ENCODE data around the gene NRP1. TPM values are rescaled to one million over a fixed set of nuclear protein-coding genes. Genes with fewer than 3 reads are reported as not detected.

The NRP1 gene
- total RNA-seq, 2 donors from 2014 or later, result 110 to 121 TPM

DNA sequence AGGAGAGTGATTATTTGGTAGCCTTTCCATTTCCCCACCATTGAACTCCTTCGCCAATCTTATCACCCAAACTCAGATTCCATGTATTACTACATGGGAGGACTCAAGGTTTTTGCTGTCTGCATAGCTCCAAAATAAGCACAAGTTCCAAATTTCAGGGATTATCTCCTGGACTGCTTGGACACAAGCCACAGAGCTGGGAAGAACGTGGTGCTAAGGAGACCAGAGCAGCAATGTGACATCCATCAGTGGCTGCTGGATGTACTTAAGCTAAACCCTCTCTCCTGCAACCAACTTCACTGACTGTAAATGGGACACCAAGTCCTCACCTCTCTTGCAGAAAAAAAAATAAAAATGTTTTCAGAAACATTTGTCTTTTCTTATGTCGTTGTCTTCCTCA lies 56.3 kb downstream of the NRP1 start:
- DNase-seq (no peak), ATAC-seq (peak in 1 of 2 donors; percentile 16)
- intact Hi-C loops (cut with DNase I), result no loop called here

DNA sequence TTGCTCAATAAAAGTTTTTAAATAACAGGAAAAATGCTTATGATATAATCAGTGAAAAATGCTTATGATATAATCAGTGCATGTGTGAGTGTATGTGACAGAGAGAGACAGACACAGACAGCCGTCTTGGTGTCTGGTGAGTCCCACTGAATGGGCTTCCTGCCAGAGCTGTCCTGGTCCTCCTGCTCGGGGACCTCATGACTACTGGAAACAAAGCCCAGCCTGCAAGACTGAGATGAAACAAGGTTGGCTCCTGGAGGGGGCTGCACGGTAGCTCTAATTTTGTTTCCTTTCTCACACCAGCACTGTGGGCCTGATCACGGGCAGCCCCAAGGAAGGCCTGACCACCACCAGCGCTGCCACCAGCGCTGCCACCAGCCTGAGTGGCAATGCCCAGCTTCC lies 57.3 kb downstream of the NRP1 start:
- ATAC-seq (peak; percentile 23 to 72), DNase-seq (peak; percentile 82)
- intact Hi-C loops (cut with DNase I), result loop anchor here in 1 of 2 donors (2.0 kb wide), 1 partner anchor 48 kb away; no protein-coding TSS in a partner anchor

DNA sequence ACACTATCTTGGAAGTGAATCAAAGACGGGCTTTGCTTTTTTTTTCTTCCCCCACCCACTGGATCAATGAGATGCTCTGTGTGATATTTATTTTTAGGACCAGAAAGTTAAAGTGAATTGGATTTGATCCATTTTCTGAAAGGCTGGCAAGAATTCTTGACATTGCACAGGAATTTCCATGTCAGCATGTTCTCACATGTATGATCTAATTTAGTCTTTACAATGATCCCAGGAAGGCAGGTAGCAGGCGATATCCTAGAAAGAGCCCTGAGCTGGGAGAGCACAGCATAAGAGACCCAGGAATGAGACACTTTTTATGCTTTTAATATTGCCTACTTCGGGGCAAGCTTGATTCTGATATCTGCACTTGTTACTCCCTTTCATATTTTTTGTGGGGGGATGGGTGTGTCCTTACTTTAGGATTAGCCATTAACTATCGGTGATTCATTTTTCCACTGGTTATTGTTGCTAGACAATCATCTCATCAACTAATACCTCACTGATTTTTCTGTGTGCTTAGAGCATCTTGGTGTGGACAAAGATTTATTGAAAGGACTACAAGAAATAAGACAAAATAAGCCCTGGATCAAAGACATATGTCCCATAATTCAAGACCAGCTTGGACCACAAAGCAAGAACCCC lies 58.1 kb downstream of the NRP1 start:
- DNase-seq, result no peak
- ATAC-seq, result no peak
- intact Hi-C loops (cut with DNase I), result loop anchor here in 1 of 2 donors (2.0 kb wide), 1 partner anchor 48 kb away; no protein-coding TSS in a partner anchor

DNA sequence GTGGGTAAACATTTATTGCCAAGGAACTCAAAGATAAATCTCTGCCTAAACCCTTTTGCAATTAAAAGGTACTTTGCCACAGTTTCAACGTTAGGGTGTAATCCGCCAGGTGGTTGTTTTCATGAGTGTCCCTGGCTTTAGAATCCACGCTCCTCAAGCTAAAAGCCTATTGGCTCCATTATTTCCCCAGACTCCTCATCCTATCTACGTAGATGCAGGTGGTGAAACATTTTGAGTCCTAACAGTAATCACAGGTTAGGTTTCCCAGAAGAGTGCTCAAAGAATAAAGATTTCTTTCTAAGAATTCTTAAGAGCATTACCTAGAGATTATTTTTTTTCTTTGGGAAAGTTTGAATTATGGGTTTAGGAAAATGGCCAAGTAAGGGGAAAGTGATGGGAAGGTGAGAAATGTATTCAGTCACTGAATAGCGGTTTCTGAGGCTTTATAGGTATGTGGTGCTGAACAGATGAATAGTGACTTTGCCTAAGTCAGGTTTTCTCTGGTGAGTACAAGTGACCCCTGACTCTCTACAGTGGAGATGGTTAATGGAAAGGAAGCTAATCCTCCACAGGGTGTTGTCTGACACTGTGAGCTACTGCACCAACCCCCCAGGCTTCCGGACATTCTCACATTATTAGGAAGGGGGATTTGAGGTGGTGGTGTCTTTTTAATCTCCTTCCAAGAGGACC lies 60.2 kb downstream of the NRP1 start:
- DNase-seq (no peak), ATAC-seq (no peak)
- intact Hi-C loops (cut with DNase I), result no loop called here

DNA sequence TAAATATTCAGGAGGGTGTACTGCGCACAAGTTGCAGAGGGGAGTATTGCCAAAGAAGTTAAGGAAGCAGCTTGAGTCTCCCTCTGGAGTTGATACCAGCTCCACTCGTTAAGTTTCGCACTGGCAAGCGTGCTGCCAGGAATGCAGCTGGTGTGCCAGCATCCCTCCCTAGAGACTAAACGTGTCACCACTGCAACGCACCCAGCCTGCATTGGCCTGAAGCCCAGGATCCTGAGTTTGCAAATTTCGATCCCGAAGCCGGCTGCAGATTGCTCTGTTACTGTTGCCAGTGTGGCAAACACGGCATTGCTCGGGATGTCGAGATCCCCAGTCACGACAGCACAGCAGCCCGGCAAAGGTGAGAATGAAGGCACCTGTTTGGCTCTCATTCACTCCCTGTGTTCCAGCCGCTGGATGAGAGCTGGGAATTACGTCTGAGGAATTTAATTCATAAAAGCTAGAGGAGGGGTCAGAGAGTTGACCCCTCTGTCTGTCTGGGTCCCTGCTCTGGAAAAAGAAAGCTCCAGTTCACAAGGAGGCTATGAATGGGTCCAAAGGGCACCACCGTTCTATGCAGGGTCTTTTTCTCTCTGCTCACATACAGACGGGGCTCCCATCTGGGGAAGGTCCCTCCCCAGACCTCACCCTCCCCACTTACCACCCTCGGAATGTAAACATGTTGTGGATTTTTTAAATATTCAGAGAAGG lies 61.0 kb downstream of the NRP1 start:
- ATAC-seq, result peak; percentile 93 to 96
- intact Hi-C loops (cut with DNase I), result no loop called here
- peak; percentile 88 for DNase-seq

DNA sequence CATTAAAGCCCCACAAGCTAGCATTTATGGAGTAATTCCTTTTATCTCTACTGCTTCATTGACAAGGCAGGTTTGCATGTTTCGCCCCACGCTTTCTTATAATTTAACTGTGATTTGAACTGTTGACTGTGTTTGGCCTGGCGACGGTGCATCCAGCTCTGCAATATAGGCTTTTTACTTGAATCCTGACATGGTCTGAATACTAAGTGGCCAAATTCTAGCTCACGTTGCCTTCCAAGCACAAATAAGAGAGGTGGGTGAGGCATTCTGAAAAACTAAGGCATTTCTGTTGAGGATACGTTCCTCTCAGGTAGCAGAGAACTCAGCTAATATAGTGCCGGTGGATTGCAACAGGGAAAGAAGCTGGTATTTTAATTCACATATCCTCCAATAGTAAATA lies 61.8 kb downstream of the NRP1 start:
- intact Hi-C loops (cut with DNase I), result no loop called here
- DNase-seq, result no peak
- ATAC-seq, result peak in 1 of 2 donors; percentile 3

DNA sequence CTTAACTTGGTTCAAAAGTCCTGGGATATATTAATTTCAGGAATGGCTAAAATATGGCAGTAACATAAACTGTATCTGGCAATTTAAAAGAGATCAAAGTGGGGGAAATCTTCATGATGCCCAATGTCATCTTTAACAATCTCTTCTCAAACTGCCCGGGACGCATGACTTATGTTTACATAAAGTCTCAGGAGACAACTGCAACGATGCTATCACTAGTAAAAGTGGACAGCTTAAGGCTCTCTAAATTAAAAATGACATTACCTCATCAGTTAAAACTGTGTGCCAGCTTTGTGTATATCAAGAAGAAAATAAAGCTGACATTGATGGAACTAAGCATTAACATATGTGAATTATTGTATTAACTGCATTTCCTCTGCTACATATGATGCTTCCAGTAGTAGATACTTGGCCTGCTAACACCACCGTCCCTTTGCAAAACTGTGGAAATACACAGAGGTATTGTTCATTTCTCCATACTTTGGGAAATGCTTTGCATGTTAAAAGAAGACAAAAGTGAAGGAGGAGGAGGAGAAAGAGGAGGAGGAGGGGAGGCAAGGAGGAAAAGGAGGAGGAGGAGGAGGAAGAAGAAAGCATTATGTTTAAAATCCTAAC lies 62.4 kb downstream of the NRP1 start:
- ATAC-seq (no peak), DNase-seq (no peak)
- intact Hi-C loops (cut with DNase I), result no loop called here

DNA sequence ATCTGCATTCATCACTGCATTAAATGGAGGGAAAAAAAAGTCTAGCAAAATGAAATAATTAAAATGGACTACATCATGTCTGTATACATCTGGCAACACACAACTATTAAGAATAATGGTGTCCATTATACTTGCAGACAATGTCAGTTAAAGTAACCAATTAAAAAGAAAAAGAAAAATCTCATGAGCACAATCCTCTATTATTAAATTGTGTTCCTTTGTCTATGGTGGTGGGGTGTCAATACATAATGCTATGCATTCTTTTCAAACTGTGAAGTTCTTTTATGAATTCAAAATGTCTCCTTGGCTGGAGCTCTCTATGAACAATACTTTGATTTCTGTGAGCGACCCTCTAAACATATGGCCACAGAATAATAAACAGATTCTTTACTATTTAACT lies 63.5 kb downstream of the NRP1 start:
- no peak for ATAC-seq
- DNase-seq, result no peak
- intact Hi-C loops (cut with DNase I), result no loop called here

DNA sequence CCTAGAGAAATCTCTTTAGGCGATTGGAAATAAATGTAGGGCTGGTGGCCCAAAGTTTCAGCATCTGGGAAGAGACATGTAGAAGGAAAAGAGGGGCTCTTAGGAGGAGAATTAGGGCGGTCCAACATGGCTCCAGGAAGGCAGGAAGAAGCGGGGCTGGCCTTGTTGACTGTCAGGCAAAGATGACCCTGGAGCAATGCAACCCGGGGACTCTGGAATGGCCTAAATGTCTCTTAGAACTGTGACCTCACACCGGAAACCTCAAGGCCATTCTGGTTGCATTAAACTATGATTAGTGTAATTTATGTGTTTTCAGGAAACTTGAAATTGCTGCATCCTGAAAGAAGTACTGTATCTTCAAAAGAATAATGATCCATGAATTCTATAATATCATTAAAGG lies 66.8 kb downstream of the NRP1 start:
- intact Hi-C loops (cut with DNase I), result no loop called here

DNA sequence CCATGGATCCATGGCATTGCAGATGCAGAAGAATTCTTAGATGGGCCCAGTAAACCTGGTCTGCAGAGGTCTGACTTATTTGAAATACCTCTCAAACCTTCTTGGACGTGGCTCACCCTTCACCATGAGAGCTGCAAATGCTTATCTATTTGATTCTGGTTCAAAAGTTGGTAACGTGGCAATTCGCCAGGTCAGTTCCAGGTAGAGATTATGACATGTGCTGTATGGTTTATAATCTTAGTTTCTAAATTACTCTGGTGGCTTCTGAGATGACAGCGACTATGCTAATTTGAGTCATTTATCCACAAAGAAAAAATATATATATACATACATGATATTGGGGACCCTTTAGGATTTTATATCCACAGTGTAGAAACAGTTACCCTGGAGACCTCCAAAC lies 68.8 kb downstream of the NRP1 start:
- intact Hi-C loops (cut with DNase I), result no loop called here
- ATAC-seq (no peak), DNase-seq (no peak)

More for the DNA sequence above, 66.8 kb downstream of the NRP1 start:
- ATAC-seq (no peak), DNase-seq (no peak)

DNA sequence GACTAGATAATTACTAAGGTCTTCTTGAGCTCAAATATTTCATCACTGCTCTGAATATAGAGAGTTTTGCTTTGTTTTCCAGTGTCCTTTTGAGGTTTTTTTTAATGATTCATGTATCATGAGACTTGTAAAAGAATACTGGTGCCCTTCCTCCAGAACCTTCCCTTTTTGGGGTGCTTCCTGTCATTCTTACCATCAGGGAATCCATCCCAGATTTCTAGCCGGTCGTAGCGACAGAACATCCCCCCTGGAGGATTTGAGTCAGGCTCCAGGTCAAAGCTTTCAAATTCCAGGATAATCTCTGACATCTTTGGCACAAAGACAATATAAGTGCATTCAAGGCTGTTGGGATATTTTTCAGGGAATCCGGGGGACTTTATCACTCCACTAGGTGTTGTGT lies 71.0 kb downstream of the NRP1 start:
- intact Hi-C loops (cut with DNase I), result no loop called here
- ATAC-seq, result no peak
- no peak for DNase-seq

DNA sequence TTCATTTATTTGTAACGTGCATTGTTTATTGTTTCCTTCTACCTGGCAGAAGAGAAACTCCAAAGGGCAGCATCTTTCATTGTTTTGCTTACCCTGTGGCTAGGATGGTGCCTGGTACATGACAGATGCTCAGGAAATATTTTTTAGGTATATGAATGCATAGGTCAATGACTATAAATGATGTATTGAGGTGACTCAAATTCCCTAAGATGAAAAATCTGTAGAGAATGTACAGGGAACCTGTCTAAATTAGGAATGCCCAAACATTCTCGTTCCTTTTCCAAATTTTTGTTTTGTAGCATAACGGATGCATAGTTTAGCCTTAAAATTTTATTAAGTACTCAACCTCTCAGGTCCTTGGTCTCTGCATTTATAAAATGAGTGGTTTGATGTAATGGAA lies 71.6 kb downstream of the NRP1 start:
- no peak for ATAC-seq
- intact Hi-C loops (cut with DNase I), result no loop called here
- DNase-seq, result no peak

DNA sequence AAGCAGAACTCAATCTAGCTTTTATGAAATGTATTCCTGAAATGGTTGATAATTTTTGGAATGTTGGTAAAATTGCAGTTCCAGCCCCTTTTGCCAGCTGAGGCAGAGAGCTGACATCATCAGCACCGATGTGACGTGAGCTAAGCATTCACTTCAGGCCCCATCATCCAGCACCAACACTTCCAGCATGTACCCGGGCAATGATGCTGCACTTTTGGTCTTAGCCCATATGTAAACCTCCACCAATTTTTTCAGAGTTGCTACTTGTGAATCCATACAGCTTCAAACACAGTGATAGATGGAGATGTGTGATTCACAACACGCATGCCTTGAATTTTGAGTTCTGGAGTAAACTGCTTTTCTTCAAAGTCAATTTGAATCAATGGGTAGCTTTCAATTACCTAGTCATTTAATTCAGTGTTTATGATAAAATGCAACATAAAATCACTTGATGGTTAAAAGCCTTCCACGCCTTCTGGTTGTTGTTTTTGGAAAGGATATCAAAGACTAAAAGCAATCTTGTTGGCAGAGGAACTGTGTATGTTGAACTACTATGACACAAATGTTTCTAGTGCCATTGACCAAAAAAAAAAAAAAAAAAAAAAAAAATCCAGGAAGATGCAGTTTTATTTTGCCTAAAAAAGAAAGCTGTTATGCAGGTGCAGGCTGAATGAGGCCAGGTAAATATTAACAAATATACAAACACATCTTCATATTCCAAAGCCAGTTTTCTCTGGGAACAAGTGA lies 73.9 kb downstream of the NRP1 start:
- DNase-seq (no peak), ATAC-seq (no peak)
- intact Hi-C loops (cut with DNase I), result no loop called here

DNA sequence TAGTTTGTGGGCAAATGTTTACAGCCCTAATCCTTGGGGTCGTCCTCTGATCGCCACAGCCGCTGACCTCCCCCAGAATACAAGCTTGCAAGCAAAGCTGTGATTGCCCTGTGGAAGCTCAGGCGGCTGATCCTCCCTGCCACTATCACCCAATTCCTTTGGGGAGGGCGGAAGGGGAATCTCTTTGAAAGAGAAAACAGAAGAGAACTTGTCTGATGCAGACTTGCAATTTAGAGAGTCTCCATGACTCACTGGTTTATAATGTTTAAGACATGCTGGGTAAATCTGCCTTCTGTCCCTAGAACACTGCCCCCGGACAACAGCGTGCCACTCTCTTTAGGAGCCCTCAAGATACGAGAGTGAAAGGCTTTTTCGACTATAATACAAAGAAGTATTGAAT lies 75.5 kb downstream of the NRP1 start:
- intact Hi-C loops (cut with DNase I), result no loop called here
- DNase-seq (no peak), ATAC-seq (peak in 1 of 2 donors; percentile 57)

DNA sequence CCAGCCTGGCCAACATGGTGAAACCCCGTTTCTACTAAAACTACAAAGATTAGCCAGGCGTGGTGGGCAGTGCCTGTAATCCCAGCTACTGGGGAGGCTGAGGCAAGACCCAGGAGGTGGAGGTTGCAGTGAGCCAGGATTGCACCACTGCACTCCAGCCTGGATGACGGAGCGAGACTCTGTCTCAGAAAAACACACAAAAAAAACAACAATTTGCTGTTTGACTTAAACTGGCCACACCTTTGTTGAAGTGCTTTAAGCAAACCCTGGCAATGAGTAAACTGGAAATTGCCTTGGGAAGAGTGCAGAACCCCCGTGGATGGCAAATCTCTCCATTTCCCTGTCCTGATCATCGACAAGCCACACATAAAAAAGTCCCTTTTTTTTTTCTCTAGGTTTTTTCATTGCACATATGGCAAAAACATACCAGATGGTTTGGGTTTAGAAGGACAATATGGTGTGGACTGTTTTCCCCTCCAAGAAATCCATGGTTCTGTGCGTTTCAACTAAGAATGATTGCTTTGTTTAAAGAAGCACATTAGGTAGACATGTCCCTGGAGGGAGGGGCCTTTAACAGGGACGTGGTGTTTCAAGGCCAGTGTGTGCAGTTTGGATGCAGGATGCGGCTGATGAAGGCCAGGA lies 76.9 kb downstream of the NRP1 start:
- intact Hi-C loops (cut with DNase I), result no loop called here
- ATAC-seq, result no peak
- no peak for DNase-seq

DNA sequence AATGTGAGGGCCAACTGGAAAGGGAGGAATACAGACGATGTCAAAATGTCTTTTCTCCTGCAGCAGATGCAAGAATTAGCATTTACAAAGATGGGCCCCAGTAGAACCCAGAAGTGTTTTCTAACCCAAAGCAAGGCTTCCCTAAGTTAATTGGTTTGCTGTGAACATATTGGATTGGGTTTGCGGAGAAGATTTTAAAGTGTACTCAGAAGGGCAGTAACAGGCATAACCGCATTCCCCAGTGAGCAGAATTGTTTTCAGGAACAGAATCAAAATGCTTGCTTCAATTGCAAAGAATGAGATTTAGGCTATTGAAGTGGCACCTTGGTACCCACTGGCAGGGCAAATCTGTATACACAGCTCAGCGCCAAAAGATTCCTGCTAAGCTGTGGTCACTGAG lies 78.0 kb downstream of the NRP1 start:
- DNase-seq (no peak), ATAC-seq (no peak)
- intact Hi-C loops (cut with DNase I), result no loop called here

DNA sequence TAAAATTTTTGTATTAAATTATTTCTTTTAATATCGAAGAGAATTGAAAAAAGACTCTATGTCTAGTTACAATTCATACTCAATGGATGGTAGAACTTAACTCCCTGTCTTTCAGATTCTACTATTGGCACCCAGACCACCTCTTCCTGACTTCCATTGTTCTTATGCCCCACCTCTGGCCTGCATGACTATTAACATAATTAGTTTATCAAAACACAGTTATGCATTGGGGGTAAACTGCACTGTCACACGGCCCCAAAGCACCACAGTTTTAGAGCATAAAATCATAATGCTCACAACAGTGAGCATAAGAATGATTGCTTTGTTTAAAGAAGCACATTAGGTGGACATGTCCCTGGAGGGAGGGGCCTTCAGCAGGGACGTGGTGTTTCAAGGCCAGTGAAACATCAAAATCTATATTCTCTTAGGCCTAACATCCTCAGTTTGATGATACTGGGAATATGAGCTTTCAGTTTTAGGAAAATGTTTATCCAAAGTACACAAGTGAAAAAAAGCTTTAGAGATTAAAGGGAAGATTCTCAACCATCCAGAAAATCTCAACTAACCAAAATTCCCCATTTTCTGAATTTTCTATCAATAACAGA lies 79.8 kb downstream of the NRP1 start:
- intact Hi-C loops (cut with DNase I), result no loop called here
- DNase-seq (no peak), ATAC-seq (no peak)

DNA sequence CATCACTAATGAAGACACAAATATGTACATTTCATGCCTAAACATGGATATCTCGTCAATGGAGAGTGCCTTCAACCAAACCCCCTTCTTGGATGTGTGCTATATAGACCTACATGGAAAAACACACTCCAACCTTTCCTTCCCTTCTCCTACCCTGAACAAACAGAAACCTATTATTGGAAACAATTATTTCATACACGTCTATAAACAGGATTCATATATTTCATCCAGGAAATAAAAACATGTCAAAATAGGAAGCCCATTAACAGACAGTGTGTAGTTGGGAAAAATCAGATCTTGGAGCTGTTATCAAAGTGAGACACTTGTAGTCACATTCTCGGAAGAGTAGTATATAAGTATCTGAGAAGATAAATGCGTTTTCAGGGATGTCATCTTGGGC lies 81.1 kb downstream of the NRP1 start:
- no peak for ATAC-seq
- intact Hi-C loops (cut with DNase I), result no loop called here
- no peak for DNase-seq

Measured in left cardiac atrium (tissue), 4 donors.